Urinary bladder (tissue), 4 donors: ENCODE measurements around the gene FBXO42. TPM values are rescaled to one million over a fixed set of nuclear protein-coding genes. Genes with fewer than 3 reads are reported as not detected.

Source experiments
- DNase-seq: peaks from one replicate; pipeline ENCODE4 v3.0.0-alpha.2; 2015; ENCODE audit errors: extremely low spot score
- H3K27ac ChIP-seq: one replicate; pipeline ENCODE4 v1.5.1; 2013; ENCODE audit warnings: low read depth, mild to moderate bottlenecking, moderate library complexity
- H3K36me3 ChIP-seq: one replicate; pipeline ENCODE4 v1.6.1; 2013; ENCODE audit warnings: mild to moderate bottlenecking, moderate library complexity; ENCODE audit not compliant: insufficient read depth
- H3K4me1 ChIP-seq: one replicate; pipeline ENCODE4 v1.6.1; 2013; ENCODE audit warnings: mild to moderate bottlenecking, moderate library complexity; ENCODE audit not compliant: insufficient read depth
- H3K4me3 ChIP-seq: one replicate; pipeline ENCODE4 v1.5.1; 2013; ENCODE audit warnings: low read depth, low read length
- WGBS: extraction: QIAGEN DNeasy Blood & Tissue Kit; methylation state at CpG from one replicate; pipeline ENCODE4 v1.1.7; 2013; 5-methylcytosine and 5-hydroxymethylcytosine counted together
- polyA plus RNA-seq: library from polyadenylated mRNA; stranded (reverse); fragments of 200-250 nt; gene quantifications from one replicate; pipeline ENCODE4 v1.2.3, GENCODE V29; 2013
- total RNA-seq: library from RNA; depleted of rRNA; stranded (reverse); fragments of >200 nt; gene quantifications from one replicate; pipeline ENCODE4 v1.2.3, GENCODE V29; 2014
- donor health status: healthy with polysubstance abuse.
- donor health status: healthy.

FBXO42 gene
- total and polyA plus RNA-seq, 2 donors = 25.7 to 28.2 TPM

DNA sequence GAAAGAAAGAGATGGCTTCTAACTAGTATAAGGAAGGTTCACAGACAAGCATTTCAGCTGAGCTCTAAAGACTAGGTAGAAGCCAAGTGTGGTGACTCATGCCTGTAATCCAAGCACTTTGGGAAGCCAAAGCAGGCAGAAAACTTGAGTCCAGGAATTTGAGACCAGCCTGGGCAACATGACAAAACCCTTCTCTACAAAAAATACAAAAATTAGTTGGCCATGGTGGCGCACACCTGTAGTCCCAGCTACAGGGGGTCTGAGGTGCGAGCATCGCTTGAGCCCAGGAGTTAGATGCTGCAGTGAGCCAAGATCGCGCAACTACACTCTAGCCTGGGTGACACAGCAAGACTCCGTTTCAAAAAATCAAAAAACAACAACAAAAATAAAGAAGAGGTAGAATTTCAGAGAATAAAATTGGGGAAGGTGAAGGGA lies 27.8 kb downstream of the FBXO42 start:
- no peaks in the 10 kb centered on the region for H3K4me1 ChIP-seq

DNA sequence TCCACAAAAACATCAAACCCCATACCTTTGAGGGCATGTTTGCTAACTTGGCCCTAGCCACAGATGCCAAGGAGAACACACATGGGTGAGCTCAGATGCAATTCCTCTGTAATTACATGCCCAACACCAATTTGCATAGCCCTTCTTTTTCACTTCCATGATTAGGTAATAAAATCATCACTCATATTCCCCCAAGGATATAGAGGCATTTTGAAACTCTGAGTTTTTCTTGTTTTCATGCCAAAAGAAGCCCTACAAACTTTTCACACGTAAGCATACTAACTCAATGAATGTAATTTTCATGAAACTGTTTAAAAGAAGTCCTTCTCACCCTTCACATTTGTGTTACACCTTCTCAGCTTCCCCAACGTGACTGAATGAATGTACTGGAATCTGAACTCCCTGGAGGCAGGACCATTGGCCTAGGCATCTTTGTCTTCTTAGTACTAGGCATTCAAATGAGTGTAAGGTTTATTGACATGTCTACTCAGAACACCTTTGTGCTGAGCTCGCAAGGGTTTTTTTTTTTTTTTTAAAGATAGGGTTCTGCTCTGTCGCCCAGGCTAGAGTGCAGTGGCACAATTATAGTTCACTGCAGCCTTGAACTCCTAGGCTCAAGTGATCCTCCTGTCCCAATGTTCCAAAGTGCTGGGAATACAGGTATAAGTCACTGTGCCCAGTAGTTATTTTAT lies 31.0 kb downstream of the FBXO42 start:
- WGBS = 87% methylated on average over 4 of the region's 4 CpGs
- no peak for DNase-seq
- no peaks in the 10 kb centered on the region for H3K36me3 ChIP-seq
- H3K4me1 ChIP-seq = no peaks in the 10 kb centered on the region
- H3K27ac ChIP-seq = no peak overlapping the region
- H3K4me3 ChIP-seq = no peak overlapping the region

More for the DNA sequence above, 27.8 kb downstream of the FBXO42 start:
- Histone ChIP-seq H3K4me3 (no peak overlapping the region), H3K27ac (no peak overlapping the region), H3K36me3 (no peaks in the 10 kb centered on the region)
- DNase-seq = no peak
- WGBS = 84% methylated on average over 6 of the region's 6 CpGs

DNA sequence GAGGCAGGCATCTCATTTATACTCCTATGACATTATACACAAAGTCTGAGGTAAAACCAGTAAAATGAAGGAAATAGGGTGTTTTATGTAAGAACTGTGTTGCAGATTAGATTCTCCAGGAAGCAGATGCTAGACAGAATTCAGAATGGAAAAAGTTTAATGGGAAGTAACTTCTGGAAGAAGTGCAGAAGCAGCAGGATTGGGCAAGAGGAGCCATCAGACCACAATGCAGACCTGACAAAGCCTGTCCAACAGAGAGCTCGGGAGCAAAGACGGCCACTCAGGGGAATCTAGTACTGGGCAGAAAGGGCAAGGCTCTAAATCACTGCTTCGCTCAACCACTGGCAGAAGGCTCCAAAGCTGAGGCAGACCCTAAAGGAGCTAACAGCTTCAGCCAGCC lies 33.7 kb downstream of the FBXO42 start:
- H3K27ac ChIP-seq = no peak overlapping the region
- no peak for DNase-seq
- no peak overlapping the region for H3K4me3 ChIP-seq
- H3K36me3 ChIP-seq = no peaks in the 10 kb centered on the region
- H3K4me1 ChIP-seq = no peaks in the 10 kb centered on the region
- WGBS = 56% methylated on average over 3 of the region's 3 CpGs

DNA sequence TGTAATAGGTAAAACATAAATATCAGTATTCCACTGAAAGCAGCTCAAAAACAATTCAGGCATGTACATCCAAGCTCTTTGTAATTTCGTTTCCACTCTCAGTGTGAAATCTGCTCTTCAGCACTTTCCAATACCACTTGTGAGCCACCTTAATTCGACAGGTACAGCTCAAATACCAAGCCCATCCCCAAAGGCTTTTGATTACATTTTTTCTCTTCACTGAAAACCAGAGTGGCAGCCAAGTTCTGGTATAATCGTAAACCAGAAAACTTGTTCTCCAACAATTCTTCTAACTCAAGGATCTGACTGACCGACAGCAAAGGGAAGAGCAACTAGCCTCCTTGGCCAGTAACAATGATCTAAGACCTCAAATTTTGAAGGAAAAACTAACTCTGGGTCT lies 36.8 kb downstream of the FBXO42 start:
- H3K36me3 ChIP-seq = peaks cover 3% of the 10 kb centered on the region
- H3K27ac ChIP-seq = no peak overlapping the region
- 65% methylated on average over 4 of the region's 4 CpGs for WGBS
- H3K4me3 ChIP-seq = no peak overlapping the region
- no peaks in the 10 kb centered on the region for H3K4me1 ChIP-seq
- DNase-seq = no peak

DNA sequence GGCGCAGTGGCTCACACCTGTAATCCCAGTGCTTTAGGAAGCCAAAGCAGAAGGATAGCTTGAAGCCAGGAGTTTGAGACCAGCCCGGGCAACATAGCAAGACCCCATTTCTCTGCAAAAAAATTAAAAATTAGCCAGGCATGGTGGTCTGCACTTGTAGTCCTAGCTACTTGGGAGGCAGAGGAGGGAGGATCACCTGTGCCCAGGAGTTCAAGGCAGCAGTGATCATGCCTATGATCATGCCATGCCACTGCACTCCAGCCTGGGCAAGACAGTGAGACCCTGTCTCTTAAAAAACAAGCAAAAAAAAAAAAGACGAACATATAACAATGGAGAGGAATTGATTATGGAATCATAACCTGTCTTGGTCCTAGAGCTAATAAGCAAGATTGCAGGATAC lies 45.1 kb downstream of the FBXO42 start:
- no peak for DNase-seq
- Histone ChIP-seq H3K4me3 (no peak overlapping the region), H3K36me3 (peaks cover 7% of the 10 kb centered on the region), H3K27ac (no peak overlapping the region), H3K4me1 (no peaks in the 10 kb centered on the region)
- WGBS = 99% methylated on average over 3 of the region's 3 CpGs

DNA sequence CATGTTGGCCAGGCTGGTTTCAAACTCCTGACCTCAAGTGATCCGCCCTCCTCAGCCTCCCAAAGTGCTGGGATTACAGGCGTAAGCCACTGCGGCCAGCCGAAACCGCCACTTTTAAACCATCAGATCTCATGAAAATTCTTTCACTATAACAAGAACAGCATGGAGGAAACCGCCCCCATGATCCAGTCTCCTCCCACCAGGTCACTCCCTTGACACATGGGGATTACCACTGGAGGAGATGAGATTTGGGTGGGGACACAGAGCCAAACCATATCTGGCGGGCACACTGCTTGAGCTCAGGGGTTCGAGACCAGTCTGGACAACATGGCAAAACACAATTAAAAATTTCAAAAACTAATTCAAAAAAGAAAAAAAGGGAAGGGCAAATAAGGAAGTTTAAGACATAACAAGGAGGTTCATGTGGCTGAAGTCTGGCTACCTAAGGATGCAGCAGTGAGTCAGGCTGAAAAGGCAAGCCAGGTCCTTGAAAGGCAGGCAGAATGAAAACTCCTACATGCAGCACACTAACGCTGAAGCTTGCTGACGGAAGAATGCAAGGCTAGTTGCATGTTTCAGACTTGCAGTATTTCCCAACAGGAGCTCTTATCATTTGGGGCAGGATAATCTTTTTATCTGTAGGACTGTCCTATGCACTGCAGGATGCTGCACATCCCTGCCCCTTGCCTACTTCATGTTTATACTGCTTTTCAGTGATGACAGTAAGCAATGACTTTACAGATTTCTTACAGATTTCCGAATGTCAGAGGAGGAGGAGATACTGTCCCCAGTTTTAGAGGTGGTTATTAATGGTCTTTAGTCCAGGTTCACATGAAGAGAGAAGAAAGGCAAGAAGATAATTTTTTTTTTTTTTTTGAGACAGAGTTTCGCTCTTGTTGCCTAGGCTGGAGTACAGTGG lies 49.3 kb downstream of the FBXO42 start:
- Histone ChIP-seq H3K36me3 (peaks cover under 1% of the 10 kb centered on the region), H3K27ac (no peak overlapping the region), H3K4me1 (no peaks in the 10 kb centered on the region), H3K4me3 (no peak overlapping the region)
- no peak for DNase-seq
- 89% methylated on average over 12 of the region's 12 CpGs for WGBS

DNA sequence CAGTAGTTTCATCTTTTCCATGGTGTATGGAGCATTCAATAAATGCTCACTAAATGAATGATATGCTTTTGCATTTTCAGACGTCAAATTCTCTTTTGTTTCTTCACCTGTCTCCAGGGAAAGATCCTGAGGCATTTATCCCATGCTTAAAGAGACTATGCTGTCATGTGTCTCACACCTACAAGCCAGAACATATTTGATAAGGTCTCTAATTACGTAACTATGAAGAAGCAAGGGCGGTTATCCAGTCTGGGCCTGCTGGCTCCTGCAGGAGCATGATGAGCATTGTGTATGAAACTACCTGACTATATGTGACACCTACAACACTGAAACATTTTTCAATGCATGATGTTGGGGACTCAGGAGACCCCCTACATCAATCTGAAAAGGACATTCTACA lies 51.8 kb downstream of the FBXO42 start:
- 84% methylated on average over 3 of the region's 3 CpGs for WGBS
- H3K4me1 ChIP-seq = no peaks in the 10 kb centered on the region
- H3K36me3 ChIP-seq = no peaks in the 10 kb centered on the region
- no peak overlapping the region for H3K27ac ChIP-seq
- peak; percentile 28 for DNase-seq
- H3K4me3 ChIP-seq = no peak overlapping the region

DNA sequence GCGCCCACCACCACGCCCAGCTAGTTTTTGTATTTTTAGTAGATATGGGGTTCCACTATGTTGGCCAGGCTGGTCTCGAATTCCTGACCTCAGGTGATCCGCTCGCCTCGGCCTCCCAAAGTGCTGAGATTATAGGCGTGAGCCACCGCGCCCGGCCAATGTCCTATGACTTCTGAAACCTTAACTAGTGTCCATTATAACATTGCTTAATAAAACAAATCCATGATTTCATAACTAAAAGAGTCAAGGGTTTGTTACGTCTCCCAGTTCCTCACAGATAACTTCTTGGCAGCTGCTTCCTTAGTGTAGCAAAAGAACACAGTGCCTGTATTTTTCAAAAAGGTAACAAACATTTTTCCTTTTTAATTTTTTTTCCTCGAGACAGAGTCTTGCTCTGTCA lies 53.6 kb downstream of the FBXO42 start:
- Histone ChIP-seq H3K4me1 (no peaks in the 10 kb centered on the region), H3K36me3 (peaks cover 2% of the 10 kb centered on the region), H3K4me3 (no peak overlapping the region), H3K27ac (no peak overlapping the region)
- 92% methylated on average over 12 of the region's 12 CpGs for WGBS
- no peak for DNase-seq

DNA sequence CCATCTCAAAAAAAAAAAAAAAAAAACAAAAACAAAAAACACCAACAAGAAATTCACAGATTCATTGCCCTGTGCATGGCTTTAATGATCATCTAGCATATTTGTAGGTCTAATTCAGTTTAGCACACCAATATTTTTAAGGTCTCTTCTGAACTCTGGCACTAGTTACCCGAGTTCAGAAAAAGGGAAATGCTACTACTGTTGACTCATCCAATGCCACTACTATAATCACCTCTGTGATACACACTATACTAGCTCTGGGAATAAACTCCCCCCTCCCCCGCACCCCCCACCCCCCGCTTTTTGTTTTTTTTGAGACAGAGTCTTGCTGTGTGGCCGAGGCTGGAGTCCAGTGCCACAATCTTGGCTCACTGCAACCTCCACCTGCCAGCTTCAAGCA lies 55.6 kb downstream of the FBXO42 start:
- 90% methylated on average over 4 of the region's 4 CpGs for WGBS
- peaks cover 2% of the 10 kb centered on the region for H3K36me3 ChIP-seq
- no peak overlapping the region for H3K4me3 ChIP-seq
- H3K4me1 ChIP-seq = no peaks in the 10 kb centered on the region
- no peak for DNase-seq
- H3K27ac ChIP-seq = no peak overlapping the region

DNA sequence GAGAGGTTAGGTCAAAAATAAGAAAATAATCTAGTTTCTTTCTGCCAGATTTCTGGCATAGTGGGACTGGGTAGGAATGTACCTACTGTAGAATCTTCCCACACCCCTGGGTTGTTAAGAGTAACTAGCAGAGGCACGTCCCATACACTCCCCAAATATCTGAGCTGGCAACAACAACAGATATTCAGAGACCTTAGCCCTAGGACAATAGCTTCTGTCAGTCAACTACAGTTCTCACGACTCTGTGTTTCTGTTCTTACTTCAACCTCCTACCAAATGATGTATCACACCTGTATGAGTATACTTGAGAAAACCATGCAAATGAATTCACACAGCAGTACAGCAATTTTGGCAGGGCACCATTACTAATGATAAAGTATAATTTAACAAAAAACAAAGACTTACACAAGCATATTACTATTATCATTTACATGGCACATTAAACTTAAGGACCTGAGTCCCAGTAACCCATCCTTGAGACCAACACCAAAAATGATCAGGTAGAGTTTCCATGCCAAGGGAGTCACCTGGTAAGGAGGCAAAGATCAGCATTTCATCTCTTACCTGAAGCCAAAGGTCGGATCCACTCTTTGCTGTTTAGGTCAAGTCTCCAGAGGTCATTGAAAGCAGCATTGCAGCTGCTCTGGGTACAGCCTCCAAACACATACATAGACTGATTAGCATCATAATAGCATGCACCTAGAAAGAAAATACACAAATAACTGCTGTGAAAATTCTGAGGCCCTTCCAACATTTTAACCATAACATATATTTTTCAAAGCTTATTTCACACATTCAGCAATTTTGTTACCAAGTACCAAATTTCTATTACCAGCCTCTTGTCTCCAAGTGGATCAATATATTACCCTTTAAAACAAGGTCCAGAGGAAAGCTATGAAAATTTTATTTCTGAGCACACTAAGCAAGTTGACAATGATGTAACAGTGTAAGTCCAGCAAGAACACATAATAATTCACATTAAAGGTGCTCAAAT lies 57.8 kb downstream of the FBXO42 start:
- peaks cover 2% of the 10 kb centered on the region for H3K36me3 ChIP-seq
- no peaks in the 10 kb centered on the region for H3K4me1 ChIP-seq
- DNase-seq = no peak
- H3K4me3 ChIP-seq = no peak overlapping the region
- WGBS = 87% methylated on average over 3 of the region's 3 CpGs
- H3K27ac ChIP-seq = no peak overlapping the region

DNA sequence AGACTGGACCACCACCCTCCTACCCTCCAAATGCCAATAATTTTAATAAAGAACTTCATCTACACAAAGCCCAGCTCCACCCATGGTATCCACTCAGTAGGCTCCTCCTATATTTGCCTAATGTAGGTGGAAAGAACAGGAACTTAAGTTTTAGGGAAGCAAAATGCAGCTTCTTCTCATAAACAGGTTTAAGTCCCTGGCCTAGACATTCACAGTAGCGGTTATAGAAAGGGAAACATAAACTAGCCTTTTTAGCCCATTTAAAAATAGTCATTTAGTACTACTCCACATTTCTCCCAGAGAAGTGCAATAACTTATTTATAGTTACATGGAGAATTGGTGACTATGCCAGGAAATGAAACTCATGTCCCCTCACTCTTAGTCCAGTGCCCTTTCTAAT lies 58.7 kb downstream of the FBXO42 start:
- no peak for DNase-seq
- Histone ChIP-seq H3K36me3 (peaks cover 2% of the 10 kb centered on the region), H3K4me1 (no peaks in the 10 kb centered on the region), H3K27ac (no peak overlapping the region), H3K4me3 (no peak overlapping the region)
- 92% methylated on average over 1 of the region's 1 CpG for WGBS

DNA sequence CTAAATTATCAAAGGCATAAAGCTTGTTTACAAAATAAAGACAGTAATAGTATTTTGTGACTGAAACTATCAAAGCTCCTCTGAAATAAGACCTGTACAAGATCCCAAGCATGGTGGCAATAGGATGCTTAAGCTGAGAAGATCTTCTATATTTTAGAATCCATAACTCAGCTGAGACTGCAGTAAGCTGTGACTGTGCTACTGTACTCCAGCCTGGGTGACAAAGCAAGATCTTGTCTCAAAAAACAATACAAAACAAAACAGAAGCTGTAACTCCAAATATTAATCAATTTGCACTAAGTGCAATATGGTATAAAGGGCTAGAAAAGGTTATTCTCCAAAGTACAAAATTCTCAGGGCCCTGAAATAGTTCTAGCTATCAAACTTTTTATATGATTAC lies 59.5 kb downstream of the FBXO42 start:
- no peak for DNase-seq
- Histone ChIP-seq H3K4me3 (no peak overlapping the region), H3K36me3 (peaks cover 2% of the 10 kb centered on the region), H3K27ac (no peak overlapping the region), H3K4me1 (no peaks in the 10 kb centered on the region)

DNA sequence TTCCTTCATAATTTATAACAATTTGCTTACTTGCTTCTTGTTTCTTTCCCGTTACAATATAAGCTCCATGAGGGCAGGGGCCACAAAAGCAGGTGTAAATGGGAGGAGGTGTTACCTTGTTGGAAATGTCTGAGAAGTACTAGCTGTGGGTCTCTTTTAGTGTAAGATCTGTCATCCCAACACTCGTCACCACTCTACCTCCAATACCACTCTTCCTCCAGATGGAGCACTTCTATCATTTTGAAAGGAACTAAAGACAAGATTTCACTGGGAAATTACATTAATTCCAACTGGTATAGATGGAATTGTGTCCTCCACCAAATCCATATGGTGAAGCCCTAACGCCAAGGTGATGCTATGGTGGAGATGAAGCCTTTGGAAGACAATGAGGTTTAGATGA lies 62.3 kb downstream of the FBXO42 start:
- H3K36me3 ChIP-seq = peaks cover 2% of the 10 kb centered on the region

More for the DNA sequence above, 62.3 kb downstream of the FBXO42 start:
- no peak for DNase-seq
- Histone ChIP-seq H3K27ac (no peak overlapping the region), H3K4me3 (no peak overlapping the region), H3K4me1 (no peaks in the 10 kb centered on the region)
- 91% methylated on average over 3 of the region's 3 CpGs for WGBS
